PC-3 (cell line): ENCODE measurements around the gene MACROD2. TPM values are rescaled to one million over a fixed set of nuclear protein-coding genes. Genes with fewer than 3 reads are reported as not detected.

Experiments used
- ATAC-seq: fragments of 200-7000 bp; cut with Tn5 transposase; 2 replicates; pipeline ENCODE4 v1.9.1; 2020; ENCODE audit warnings: mild to moderate bottlenecking, moderate library complexity
- BruUV-seq: library from RNA; stranded (reverse); fragments of 400-500 nt; replicated peaks from 2 replicates; lab custom pipeline; 2021; lab: Mats Ljungman, UMichigan
- CTCF ChIA-PET: fragments of 300-600 bp; sonication (Branson Sonifier 250); formaldehyde crosslinking; loops from one replicate; lab custom pipeline; 2022; ENCODE audit warnings: antibody characterized with exemption; lab: Charles Lee
- POLR2A ChIA-PET: fragments of 300-600 bp; sonication (Branson Sonifier 250); formaldehyde crosslinking; loops from one replicate; lab custom pipeline; 2022; ENCODE audit warnings: antibody characterized with exemption; ENCODE audit not compliant: unreplicated experiment; lab: Charles Lee
- DNase-seq: peaks from one replicate; pipeline ENCODE4 v3.0.0-alpha.2; 2015
- H2AFZ ChIP-seq: fragments of 300-600 bp; sonication (generic); 2 replicates; pipeline ENCODE4 v1.6.0; 2016; ENCODE audit warnings: antibody characterized with exemption, low read length
- H3F3A ChIP-seq: fragments of 300-600 bp; sonication (generic); one replicate; pipeline ENCODE4 v1.6.0; 2017; ENCODE audit warnings: antibody characterized with exemption, low read length, control low read depth, mild to moderate bottlenecking; ENCODE audit not compliant: unreplicated experiment
- H3K27ac ChIP-seq: fragments of 300-600 bp; sonication (generic); 2 replicates; pipeline ENCODE4 v1.5.1; 2016; ENCODE audit warnings: mild to moderate bottlenecking, low read length
- H3K27me3 ChIP-seq: fragments of 300-600 bp; sonication (generic); 2 replicates; pipeline ENCODE4 v1.6.1; 2016; ENCODE audit warnings: low read length, mixed read lengths
- H3K36me3 ChIP-seq: fragments of 300-600 bp; sonication (generic); 2 replicates; pipeline ENCODE4 v1.6.1; 2016; ENCODE audit warnings: low read depth, mixed run types, low read length, mixed read lengths
- H3K4me1 ChIP-seq: fragments of 300-600 bp; sonication (generic); 2 replicates; pipeline ENCODE4 v1.5.1; 2016; ENCODE audit warnings: low read length; ENCODE audit not compliant: insufficient read depth
- H3K4me2 ChIP-seq: fragments of 300-600 bp; sonication (generic); 2 replicates; pipeline ENCODE4 v1.6.0; 2016; ENCODE audit warnings: low read length
- H3K4me3 ChIP-seq: fragments of 300-600 bp; sonication (generic); 2 replicates; pipeline ENCODE4 v1.5.1; 2016; ENCODE audit warnings: mild to moderate bottlenecking, low read length, mixed read lengths
- H3K79me2 ChIP-seq: fragments of 300-600 bp; sonication (generic); 2 replicates; pipeline ENCODE4 v1.6.1; 2017; ENCODE audit warnings: low read length, mixed read lengths
- H3K9ac ChIP-seq: fragments of 300-600 bp; sonication (generic); 2 replicates; pipeline ENCODE4 v1.6.0; 2016; ENCODE audit warnings: mild to moderate bottlenecking, low read length
- H3K9me2 ChIP-seq: fragments of 300-600 bp; sonication (generic); replicated peaks from 2 replicates; pipeline ENCODE4 v1.6.1; 2016; ENCODE audit warnings: mixed run types, low read length, mixed read lengths
- H3K9me3 ChIP-seq: fragments of 300-600 bp; sonication (generic); 2 replicates; pipeline ENCODE4 v1.6.1; 2016; ENCODE audit warnings: low read length, mixed read lengths
- H4K20me1 ChIP-seq: fragments of 300-600 bp; sonication (generic); 2 replicates; pipeline ENCODE4 v1.6.1; 2016; ENCODE audit warnings: low read length, mixed read lengths
- EZH2 ChIP-seq: fragments of 300-600 bp; sonication (generic); IDR thresholded peaks from one replicate; pipeline ENCODE4 v1.6.1; 2017; ENCODE audit warnings: antibody characterized with exemption, mild to moderate bottlenecking, low read length; ENCODE audit not compliant: unreplicated experiment
- EZH2phosphoT487 ChIP-seq: fragments of 300-600 bp; sonication (generic); IDR thresholded peaks from 2 replicates; pipeline ENCODE4 v1.6.1; 2018; ENCODE audit warnings: mild to moderate bottlenecking, antibody characterized with exemption, low read length, borderline replicate concordance
- intact Hi-C: fragments of 100-400 bp; cut with micrococcal nuclease; formaldehyde crosslinking; loops from 2 replicates; pipeline ENCODE4 v1.9.0; 2023
- total RNA-seq: library from RNA; depleted of rRNA; stranded (reverse); fragments of >200 nt; gene quantifications from 2 replicates; pipeline ENCODE4 v1.2.3, GENCODE V29; 2014
- TF ChIP-seq, protein P1 (sequence below): fragments of 300-600 bp; sonication (generic); conservative IDR thresholded peaks from 2 replicates; pipeline ENCODE4 v1.5.1; 2017; ENCODE audit warnings: antibody characterized with exemption, low read depth, mild to moderate bottlenecking, low read length

The MACROD2 gene
- total RNA-seq, 1 experiment from 2014 or later = 3.1 TPM

DNA sequence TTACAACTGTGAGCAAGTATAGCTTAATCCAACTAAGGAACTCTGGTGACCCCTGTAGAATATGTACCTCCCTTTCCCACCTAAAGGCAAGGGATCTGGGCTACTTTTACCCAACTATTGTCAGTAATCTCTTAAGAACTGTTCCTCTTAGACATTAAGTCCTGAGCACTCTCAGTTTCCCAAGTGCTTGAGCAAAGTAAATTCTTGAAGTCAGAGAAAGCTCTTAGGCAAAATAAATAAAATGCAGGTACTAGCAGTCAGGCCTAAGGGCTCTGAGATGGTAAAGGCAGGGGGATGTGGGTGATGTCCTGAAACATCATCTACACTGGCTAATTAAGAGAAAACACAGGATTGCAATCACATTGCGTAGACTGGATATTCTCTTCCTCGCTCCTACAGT, 788.5 kb downstream of the MACROD2 start:
- H3K79me2 ChIP-seq = no peaks in the 10 kb centered on the region

DNA sequence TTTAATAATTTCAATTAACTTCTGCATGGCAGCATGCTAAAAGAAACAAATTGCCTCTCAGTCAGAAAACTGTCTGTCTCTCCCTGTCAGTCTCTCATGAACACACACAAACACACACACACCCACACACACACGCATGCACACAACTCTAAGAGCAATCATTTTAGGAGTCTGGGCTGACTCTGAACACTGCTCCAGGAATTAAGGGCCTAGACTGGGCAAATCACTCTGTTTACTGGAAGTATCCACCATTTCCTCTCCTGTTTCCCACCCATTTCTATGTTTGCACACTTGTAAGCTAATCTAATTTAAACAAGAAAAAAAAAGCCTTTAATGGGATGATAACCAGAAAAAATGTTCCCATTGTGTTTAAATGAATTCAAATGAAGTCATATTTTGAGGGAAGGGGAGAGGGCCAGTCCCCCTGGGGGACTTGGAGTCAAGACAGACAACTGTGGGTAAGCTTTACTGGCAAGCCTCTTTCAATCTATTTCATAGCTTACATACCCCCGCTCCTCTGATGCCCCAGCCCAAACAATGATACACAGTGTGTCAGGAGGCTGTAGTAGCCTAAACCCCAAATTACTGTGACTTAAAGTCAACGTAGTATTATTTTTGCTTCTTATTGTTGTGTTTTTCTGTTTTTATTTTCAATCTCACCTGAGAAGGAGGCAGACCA, 789.9 kb downstream of the MACROD2 start:
- Histone ChIP-seq H3K36me3 (no peaks in the 10 kb centered on the region), H2AFZ (no peak overlapping the region), H3K4me1 (0 out of 2 replicates have a peak, but pooled peaks cover 8% of the 10 kb centered on the region), H3K27me3 (no peaks in the 10 kb centered on the region), H4K20me1 (no peaks in the 10 kb centered on the region), H3K9ac (no peak overlapping the region), H3K4me2 (no peak overlapping the region), H3K4me3 (no peak overlapping the region), H3K9me2 (no peaks in the 10 kb centered on the region), H3K27ac (no peak overlapping the region), H3K79me2 (no peaks in the 10 kb centered on the region), H3K9me3 (no peaks in the 10 kb centered on the region), H3F3A (no peaks in the 10 kb centered on the region)
- no peak for TF ChIP-seq EZH2phosphoT487
- TF ChIP-seq, protein P1, sequence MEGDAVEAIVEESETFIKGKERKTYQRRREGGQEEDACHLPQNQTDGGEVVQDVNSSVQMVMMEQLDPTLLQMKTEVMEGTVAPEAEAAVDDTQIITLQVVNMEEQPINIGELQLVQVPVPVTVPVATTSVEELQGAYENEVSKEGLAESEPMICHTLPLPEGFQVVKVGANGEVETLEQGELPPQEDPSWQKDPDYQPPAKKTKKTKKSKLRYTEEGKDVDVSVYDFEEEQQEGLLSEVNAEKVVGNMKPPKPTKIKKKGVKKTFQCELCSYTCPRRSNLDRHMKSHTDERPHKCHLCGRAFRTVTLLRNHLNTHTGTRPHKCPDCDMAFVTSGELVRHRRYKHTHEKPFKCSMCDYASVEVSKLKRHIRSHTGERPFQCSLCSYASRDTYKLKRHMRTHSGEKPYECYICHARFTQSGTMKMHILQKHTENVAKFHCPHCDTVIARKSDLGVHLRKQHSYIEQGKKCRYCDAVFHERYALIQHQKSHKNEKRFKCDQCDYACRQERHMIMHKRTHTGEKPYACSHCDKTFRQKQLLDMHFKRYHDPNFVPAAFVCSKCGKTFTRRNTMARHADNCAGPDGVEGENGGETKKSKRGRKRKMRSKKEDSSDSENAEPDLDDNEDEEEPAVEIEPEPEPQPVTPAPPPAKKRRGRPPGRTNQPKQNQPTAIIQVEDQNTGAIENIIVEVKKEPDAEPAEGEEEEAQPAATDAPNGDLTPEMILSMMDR = no peak
- TF ChIP-seq EZH2 = no peak
- intact Hi-C loops = no loop called here
- BruUV-seq = no TSS peak
- DNase-seq = no peak
- ChIA-PET POLR2A (no interaction called here), CTCF (no interaction called here)
- ATAC-seq = peak; percentile 59

More for the DNA sequence above, 788.5 kb downstream of the MACROD2 start:
- POLR2A ChIA-PET = no interaction called here
- Histone ChIP-seq H3K27ac (no peak overlapping the region), H4K20me1 (no peaks in the 10 kb centered on the region), H3K4me2 (no peak overlapping the region), H3K27me3 (no peaks in the 10 kb centered on the region), H3K9me3 (no peaks in the 10 kb centered on the region), H3K9me2 (no peaks in the 10 kb centered on the region), H3F3A (no peaks in the 10 kb centered on the region), H3K9ac (no peak overlapping the region), H2AFZ (no peak overlapping the region), H3K36me3 (no peaks in the 10 kb centered on the region), H3K4me3 (no peak overlapping the region), H3K4me1 (peaks cover 13% of the 10 kb centered on the region; the same call in 1 of the 2 replicates)
- DNase-seq (no peak), ATAC-seq (no peak)
- TF ChIP-seq EZH2 (no peak), EZH2phosphoT487 (no peak)
- TF ChIP-seq, protein P1 = no peak
- CTCF ChIA-PET = no interaction called here
- intact Hi-C loops = no loop called here
- BruUV-seq = no TSS peak

DNA sequence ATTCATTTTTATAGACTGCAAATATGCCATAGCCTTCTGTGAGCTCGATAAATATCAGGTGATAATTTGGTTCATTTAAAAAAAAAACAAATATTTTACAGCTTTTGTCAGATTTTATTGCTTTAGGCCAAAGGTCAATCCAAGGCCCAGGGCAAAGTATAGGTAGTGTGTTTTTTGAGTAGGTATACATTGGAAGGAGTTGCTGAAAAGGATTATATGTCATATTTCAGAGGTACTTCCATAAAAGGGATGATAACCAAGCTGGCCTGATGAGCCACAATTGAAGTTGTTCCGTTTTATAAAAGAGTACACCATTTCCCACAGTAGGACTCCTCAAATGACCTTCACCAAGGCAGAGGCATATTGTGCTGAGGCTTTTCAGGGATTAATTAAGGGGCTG, 794.9 kb downstream of the MACROD2 start:
- DNase-seq (no peak), ATAC-seq (no peak)
- no peak overlapping the region for H3K4me3 ChIP-seq
- ChIA-PET CTCF (no interaction called here), POLR2A (no interaction called here)
- no peak overlapping the region for H3K9ac ChIP-seq
- TF ChIP-seq EZH2phosphoT487 (no peak), EZH2 (no peak)
- TF ChIP-seq, protein P1 = no peak
- H3F3A ChIP-seq = no peaks in the 10 kb centered on the region
- no peaks in the 10 kb centered on the region for H4K20me1 ChIP-seq
- H3K4me2 ChIP-seq = no peak overlapping the region
- no peaks in the 10 kb centered on the region for H3K36me3 ChIP-seq
- no peak overlapping the region for H2AFZ ChIP-seq
- BruUV-seq = no TSS peak
- H3K79me2 ChIP-seq = no peaks in the 10 kb centered on the region
- H3K27me3 ChIP-seq = no peaks in the 10 kb centered on the region
- no peaks in the 10 kb centered on the region for H3K9me2 ChIP-seq
- 0 out of 2 replicates have a peak, but pooled peaks cover 2% of the 10 kb centered on the region for H3K4me1 ChIP-seq
- no peaks in the 10 kb centered on the region for H3K9me3 ChIP-seq
- intact Hi-C loops = no loop called here
- H3K27ac ChIP-seq = no peak overlapping the region
